ENCODE results near the gene CGB8.
A peak's percentile ranks its signal among the peaks of the same experiment; 100 is the strongest.

GRCh38 chr19:49019242-49019932 lies 29.5 kb downstream of the CGB8 start:
- TF ChIP-seq CTCF (IDR thresholded peaks at IDR 0.05) = peak in 1 of 3 donors; percentile 9
- no peak for TF ChIP-seq POLR2A (IDR thresholded peaks at IDR 0.05)
- no peak for TF ChIP-seq POLR2AphosphoS5 (IDR thresholded peaks at IDR 0.05)

Data from breast epithelium (tissue), 3 donors.